LNCaP clone FGC (cell line): Measurements from ENCODE around the gene SLC44A4.
"Not testable (repeated sequence)": the region's sequence is repeated elsewhere in the genome, so short reads cannot be mapped to it uniquely, and the experiment has no call there.

Source experiments
- DNase-seq: peaks from one replicate; pipeline ENCODE4 v3.0.0-alpha.2; 2011; ENCODE audit warnings: low read depth
- H3K4me3 ChIP-seq: 2 replicates; pipeline ENCODE4 v1.5.1; 2011; ENCODE audit warnings: mild to moderate bottlenecking, low read depth, low read length, control low read depth
- CTCF ChIP-seq: IDR thresholded peaks from 2 replicates; pipeline ENCODE4 v1.5.1; 2012; ENCODE audit warnings: mild to moderate bottlenecking; ENCODE audit not compliant: control insufficient read depth, insufficient read depth; ENCODE audit errors: extremely low read depth

The SLC44A4 gene

GRCh38 chr6:31874084-31874670 is 4.6 kb downstream of the SLC44A4 start:
- no peak overlapping the region for H3K4me3 ChIP-seq
- no peak for DNase-seq
- TF ChIP-seq CTCF = no peak

DNA sequence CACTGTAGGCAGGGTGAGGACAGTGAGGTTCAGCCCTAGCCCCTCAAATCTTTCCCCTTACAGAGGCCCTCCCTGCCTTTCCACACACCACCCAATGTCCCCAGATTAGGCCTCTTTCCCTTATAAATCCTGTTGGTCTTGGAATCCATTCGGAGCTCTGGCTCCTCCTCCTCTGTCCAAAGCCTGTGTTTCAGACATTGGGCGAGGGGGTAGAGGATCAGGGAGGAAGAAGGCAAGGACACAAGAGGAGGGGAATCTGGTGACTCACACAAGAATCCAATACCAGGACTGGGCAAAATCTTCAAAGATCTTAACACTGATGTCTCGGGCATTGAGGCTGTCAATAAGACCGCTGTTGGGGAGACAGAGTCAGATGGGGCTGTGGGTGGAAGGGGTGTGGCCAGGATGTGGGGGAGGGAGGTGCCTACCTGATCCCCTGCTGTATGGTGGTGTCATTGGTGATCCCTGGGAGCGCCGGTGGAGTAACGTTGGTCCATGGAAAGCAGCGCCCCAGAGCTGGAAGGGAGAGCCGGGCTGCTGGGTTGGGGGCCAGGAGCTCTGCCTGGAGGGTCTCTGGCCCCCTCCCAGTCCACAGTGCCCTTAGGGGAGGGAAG is 7.6 kb downstream of the SLC44A4 start:
- H3K4me3 ChIP-seq = no peak overlapping the region
- DNase-seq = no peak
- no peak for TF ChIP-seq CTCF

GRCh38 chr6:31870385-31870921 is 8.3 kb downstream of the SLC44A4 start:
- no peak for DNase-seq
- no peak for TF ChIP-seq CTCF
- H3K4me3 ChIP-seq = no peak overlapping the region

DNA sequence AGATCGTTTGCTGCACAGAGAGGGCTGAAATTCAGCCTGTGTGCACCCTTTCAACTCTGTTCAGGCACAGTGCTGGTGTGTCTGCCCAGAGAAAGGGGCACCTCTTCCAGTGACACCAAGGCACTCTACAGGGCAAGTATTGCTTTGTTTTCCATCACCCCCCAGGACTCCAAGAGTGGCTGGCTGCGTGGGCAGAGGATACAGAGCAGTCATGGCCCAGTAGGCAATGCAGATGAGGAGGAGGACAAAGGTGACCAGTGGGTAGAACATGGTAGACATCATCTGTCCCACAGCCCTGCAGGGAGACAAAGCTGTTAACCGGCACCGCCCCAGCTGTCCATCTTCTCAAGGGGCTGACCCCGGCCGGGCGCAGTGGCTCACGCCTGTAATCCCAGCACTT is 9.5 kb downstream of the SLC44A4 start:
- DNase-seq = no peak
- TF ChIP-seq CTCF = no peak
- H3K4me3 ChIP-seq = no peak overlapping the region

DNA sequence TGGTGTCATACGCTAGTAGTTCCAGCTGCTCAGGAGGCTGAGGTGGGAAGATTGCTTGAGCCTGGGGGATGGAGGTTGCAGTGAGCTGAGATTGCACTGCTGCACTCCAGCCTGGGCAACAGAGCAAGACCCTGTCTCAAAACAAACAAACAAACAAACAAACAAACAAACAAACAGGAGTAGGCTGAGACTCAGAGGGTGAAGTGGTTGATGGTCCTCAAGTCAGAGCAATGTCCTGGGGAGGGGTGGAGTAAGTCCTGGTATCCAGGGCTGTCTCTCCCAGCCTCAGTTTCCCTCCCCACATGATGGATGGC is 10.2 kb downstream of the SLC44A4 start:
- not testable (repeated sequence) for H3K4me3 ChIP-seq, DNase-seq

- no peak for TF ChIP-seq CTCF
- DNase-seq = no peak
- H3K4me3 ChIP-seq = no peak overlapping the region
These were observed 13.3 kb downstream of the SLC44A4 start for GRCh38 chr6:31865205-31866118.

GRCh38 chr6:31864818-31865204 is 14.0 kb downstream of the SLC44A4 start:
- H3K4me3 ChIP-seq = no peak overlapping the region
- no peak for DNase-seq
- TF ChIP-seq CTCF = no peak

DNA sequence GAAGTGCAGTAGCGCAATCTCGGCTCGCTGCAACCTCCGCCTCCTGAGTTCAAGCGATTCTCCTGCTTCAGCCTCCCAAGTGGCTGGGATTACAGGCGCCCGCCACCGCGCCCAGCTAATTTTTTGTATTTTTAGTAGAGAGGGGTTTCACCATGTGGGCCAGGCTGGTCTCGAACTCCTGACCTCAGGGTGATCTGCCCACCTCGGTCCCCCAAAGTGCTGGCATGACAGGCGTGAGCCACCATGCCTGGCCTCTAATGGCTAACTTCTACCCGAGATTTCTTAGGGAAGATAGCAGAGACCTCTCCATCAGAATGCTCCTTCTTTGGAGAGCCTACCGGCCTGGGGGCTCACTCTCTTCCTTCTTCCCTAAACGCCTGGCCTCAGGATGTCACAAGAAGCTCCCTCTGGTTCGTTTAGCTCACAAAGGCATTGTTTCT is 14.7 kb downstream of the SLC44A4 start:
- not testable (repeated sequence) for H3K4me3 ChIP-seq, DNase-seq
